HG02938 (cell line): ENCODE measurements around the gene FAM163A.

Source experiments
- ATAC-seq: cut with Tn5 transposase; IDR thresholded peaks from one replicate; pipeline ENCODE4 v1.9.1; 2021; ENCODE audit warnings: mild to moderate bottlenecking, moderate library complexity; ENCODE audit not compliant: unreplicated experiment

Gene FAM163A

GRCh38 chr1:179812501-179813292 is 69.6 kb downstream of the FAM163A start:
- no peak for ATAC-seq

DNA sequence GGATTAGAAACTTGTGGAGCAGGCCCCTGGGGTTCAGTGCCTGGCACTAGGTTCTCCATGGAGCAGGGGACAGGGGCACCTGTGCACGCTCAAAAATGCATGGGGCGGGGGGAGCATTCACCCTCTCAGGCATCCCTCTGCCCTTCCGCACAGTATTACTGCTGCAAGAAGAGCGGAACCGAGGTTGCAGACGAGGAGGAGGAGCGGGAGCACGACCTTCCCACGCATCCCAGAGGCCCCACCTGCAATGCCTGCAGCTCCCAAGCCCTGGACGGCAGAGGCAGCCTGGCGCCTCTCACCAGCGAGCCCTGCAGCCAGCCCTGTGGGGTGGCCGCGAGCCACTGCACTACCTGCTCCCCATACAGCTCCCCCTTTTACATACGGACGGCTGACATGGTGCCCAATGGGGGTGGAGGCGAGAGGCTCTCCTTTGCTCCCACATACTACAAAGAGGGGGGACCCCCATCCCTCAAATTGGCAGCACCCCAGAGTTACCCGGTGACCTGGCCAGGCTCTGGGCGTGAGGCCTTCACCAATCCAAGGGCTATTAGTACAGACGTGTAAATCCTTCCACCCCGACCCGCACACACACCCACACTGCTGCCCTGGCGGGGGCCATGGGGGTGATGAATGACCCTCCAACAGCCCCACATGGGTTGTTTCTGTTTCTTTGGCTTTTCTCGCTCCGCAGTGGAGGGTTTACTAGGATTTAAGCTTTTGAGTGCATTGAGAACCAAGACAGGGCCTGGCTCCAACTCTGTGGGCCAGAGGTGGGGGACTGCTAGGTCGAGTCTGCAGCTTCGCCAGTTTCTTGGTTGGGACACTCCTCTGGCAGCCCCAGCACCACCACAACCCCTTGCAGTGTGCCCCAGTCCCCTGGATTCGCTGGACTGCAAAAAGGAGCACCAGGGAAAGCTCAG is 70.8 kb downstream of the FAM163A start:
- ATAC-seq, result no peak

DNA sequence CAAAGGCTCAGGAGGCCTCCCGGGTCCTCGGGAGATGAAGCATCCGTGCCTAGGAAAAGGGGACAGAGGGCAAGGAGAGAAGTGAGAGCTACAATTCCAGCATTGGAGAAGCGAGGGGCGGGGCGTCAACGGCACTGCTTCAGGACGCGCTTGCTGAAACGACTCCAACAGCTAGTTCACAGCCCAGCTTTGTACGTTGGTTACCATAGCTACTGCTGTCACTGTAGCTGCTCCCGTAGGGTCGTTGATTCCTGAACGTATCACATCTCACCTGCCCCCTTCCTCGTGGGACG is 71.4 kb downstream of the FAM163A start:
- peak; percentile 32 for ATAC-seq

GRCh38 chr1:179815641-179816040 is 72.5 kb downstream of the FAM163A start:
- no peak for ATAC-seq

- ATAC-seq, result no peak
These were observed 73.3 kb downstream of the FAM163A start for GRCh38 chr1:179816196-179816960.

DNA sequence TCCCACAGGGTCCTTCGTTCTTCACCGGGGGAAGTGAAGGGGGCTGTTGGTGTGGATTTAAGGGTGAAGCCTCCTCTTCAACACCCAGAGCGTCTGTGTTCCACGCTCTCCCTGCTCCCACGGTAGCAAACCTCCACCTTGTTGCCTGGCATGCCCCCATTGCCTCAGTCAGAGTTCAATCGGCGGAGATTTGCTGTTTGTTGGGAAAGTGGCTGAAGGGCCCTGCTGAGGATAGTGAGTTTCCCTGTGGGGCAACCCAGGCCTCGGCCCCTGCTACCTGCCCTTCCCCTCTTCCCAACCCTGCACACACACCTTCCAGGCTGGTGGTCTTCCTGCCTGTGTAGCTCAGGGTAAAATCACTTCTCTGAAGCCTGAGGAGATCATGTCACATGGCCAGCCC is 74.0 kb downstream of the FAM163A start:
- no peak for ATAC-seq

- ATAC-seq, result no peak
These were observed 74.7 kb downstream of the FAM163A start for GRCh38 chr1:179817789-179818188.

DNA sequence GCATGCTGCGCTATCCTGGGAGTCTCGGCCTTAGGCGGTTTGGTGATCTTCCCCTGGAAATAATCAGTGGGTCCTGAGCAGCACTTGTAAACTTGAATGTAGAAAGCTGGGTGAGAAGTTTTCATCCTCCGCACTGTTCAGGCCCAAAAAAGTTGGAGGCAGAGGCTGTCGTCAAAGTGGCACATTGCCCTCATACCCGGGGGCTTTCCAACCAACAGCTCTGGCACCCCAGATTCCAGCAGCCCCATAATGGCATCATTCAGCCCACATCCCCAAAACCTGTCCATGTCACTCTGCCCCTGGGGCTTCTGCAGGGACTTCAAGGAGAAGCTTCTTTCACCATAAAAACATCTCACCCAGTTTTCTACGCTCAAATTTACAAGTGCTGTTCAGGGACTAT is 75.2 kb downstream of the FAM163A start:
- no peak for ATAC-seq

- ATAC-seq, result no peak
These were observed 75.7 kb downstream of the FAM163A start for GRCh38 chr1:179818743-179819173.

DNA sequence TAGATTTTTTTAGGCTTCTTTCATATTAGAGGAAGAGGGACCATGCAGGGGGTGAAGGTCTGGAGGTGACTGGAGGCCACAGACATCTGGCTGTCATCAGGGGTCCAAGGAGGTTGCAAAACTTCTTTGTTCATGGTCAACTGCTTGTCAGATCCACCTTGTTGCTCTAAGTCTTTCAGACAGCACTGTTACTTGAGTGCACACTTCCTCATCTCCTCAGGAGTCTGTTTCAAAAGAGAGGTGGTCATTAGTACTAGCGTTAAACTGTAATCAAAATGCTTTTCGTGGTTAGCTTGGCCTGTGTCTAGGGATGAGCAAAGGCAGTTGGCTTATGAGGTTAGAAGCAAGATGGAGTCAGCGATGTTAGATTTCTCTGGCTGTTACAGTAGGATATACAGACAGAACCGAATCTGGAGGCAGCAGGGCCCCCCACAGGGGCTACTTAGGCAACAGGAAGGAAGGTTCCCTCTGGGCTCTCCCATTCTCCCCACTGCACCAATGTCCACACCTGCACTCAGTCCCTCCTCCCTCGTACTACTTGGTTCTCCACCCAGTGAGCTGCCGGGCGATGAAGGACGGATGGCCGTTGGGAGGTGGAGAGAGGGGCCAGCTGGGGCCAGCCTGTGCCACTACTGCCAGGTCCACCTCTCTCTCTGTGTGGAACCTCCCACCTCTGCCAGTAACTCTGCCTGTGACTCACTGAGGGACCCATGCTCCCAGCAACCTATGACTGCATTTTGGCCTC is 77.3 kb downstream of the FAM163A start:
- no peak for ATAC-seq

- no peak for ATAC-seq
These were observed 78.4 kb downstream of the FAM163A start for GRCh38 chr1:179821524-179821923.

GRCh38 chr1:179822065-179822464 is 79.0 kb downstream of the FAM163A start:
- ATAC-seq, result no peak

GRCh38 chr1:179823693-179824092 is 80.6 kb downstream of the FAM163A start:
- ATAC-seq, result no peak

- ATAC-seq, result no peak
These were observed 81.2 kb downstream of the FAM163A start for GRCh38 chr1:179824265-179824664.

DNA sequence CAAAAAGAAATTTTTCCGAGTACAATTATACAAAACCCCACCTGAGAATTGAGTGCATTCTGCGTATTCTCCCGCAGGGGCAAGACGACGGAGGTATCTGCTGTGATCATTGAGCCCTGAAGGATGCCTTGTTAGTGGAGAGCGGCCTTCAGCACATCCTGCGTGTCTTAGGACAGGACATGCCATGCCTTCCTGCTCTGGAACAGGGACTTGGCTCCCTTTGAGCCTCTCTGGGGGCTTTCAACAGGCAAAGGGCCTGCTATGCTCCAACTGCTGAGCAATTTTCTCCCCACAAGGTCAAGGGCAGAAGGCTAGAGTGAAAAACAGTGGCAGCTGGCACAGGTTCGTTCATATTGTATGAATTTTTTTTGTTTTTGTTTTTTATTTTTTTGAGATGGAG is 82.1 kb downstream of the FAM163A start:
- ATAC-seq, result no peak

DNA sequence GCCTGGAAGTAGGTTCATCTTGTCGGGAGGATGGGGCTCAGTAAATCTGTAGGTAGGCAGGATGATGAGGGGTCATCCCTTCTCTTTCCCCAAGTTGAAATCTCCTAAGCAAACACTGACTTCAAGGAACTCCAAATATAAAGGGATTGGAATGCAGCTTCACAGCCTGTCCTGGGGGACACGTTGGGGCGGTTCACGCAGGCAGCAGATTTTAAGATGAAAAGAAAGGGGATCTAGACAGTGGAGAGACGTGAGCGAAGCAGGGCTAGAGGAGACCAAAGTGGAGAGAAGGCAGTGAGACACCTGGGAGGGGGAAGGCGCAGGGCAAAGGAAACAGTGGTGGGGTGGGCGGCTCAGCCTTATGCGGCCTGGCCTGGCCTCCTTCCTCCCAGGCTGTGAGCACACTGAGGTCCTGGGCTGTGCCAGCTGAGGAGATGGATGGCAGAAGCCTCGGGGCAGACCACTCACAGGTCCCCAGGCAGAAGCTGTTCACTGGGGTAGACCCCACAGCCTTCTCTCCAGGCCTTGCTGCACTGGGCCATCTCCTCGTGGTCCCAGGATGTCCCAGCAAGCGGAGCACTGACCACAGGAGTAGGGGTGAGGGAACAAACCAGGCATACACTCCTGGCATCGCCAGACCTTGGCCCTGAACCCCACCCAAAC is 82.8 kb downstream of the FAM163A start:
- no peak for ATAC-seq

GRCh38 chr1:179826626-179827280 is 83.7 kb downstream of the FAM163A start:
- no peak for ATAC-seq

GRCh38 chr1:179828554-179829110 is 85.5 kb downstream of the FAM163A start:
- ATAC-seq, result no peak

DNA sequence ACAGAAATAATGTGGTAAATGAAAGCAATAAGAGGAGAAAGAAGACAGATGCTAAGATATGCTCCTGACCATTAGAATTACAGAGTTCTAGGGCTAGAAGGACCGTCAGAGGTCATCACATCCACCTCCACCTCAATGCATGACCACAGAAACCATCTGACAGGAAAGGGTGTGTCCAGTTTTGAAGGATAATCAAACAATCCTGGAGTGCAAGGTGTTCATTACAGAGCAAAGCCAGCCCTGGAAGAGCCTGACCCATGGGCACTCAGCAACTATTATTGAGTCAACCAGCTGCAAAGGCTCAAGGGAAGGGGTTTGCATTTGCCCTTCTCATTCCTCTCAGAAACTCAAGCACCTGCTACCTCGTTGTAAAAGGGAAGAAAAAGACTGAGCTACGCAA is 88.1 kb downstream of the FAM163A start:
- ATAC-seq, result no peak
